Naive thymus-derived CD4-positive, alpha-beta T cell (primary cell): ENCODE measurements around the gene COL9A3. TPM values are rescaled to one million over a fixed set of nuclear protein-coding genes. Genes with fewer than 3 reads are reported as not detected.

Experiments
- ATAC-seq: fragments of 150-1000 bp; cut with Tn5 transposase; 2 replicates; pipeline ENCODE4 v1.10.0; 2021; ENCODE audit warnings: mild to moderate bottlenecking, moderate library complexity
- CTCF ChIA-PET: fragments of 350-600 bp; sonication (Branson Sonifier 250); formaldehyde crosslinking; loops from one replicate; lab custom pipeline; 2021; ENCODE audit warnings: antibody characterized with exemption; lab: Charles Lee
- POLR2A ChIA-PET: fragments of 350-600 bp; sonication (Branson Sonifier 250); formaldehyde crosslinking; loops from one replicate; lab custom pipeline; 2021; ENCODE audit warnings: antibody characterized with exemption, inconsistent platforms; lab: Charles Lee
- DNase-seq, 9 donors: peaks; one replicate each; pipeline versions ENCODE4 v3.0.0 to v3.0.0-alpha.2; 2020 to 2022; ENCODE audit warnings: mixed read lengths in 1 of 9
- H3K27ac ChIP-seq: one replicate; pipeline ENCODE4 v1.7.0; 2013; ENCODE audit warnings: mild to moderate bottlenecking, low read depth, low read length, moderate library complexity
- H3K27me3 ChIP-seq, 2 donors: one replicate each; pipeline ENCODE4 v1.7.0; 2013; ENCODE audit warnings: low read length in 2 of 2, mild to moderate bottlenecking in 2 of 2, moderate library complexity in 2 of 2; ENCODE audit not compliant: control insufficient read depth in 2 of 2, insufficient read depth in 2 of 2
- H3K36me3 ChIP-seq, 3 experiments: 1 replicate in 2 of 3; 2 replicates in 1 of 3; pipeline ENCODE4 v1.7.0; 2013; ENCODE audit warnings: low read length in 3 of 3, mild to moderate bottlenecking in 3 of 3, moderate library complexity in 1 of 3; ENCODE audit not compliant: insufficient read depth in 3 of 3, control insufficient read depth in 2 of 3
- H3K4me1 ChIP-seq, 2 donors: one replicate each; pipeline ENCODE4 v1.7.0; 2013; ENCODE audit warnings: low read length in 2 of 2, mild to moderate bottlenecking in 2 of 2, moderate library complexity in 1 of 2; ENCODE audit not compliant: control insufficient read depth in 2 of 2, insufficient read depth in 2 of 2
- H3K4me3 ChIP-seq: 2 replicates; pipeline ENCODE4 v1.7.0; 2013; ENCODE audit warnings: mild to moderate bottlenecking, low read length
- H3K9me3 ChIP-seq, 3 experiments: 1 replicate in 2 of 3; 2 replicates in 1 of 3; pipeline ENCODE4 v1.7.0; 2013; ENCODE audit warnings: low read length in 3 of 3; ENCODE audit not compliant: control insufficient read depth in 2 of 3
- H3K27ac Mint-ChIP-seq, 9 donors: one replicate each; pipeline ENCODE4 v1.8.0; 2020 to 2022; ENCODE audit warnings: mixed read lengths in 9 of 9, mild to moderate bottlenecking in 8 of 9, moderate library complexity in 5 of 9, inconsistent platforms in 2 of 9
- H3K27me3 Mint-ChIP-seq, 5 donors: one replicate each; pipeline ENCODE4 v1.8.0; 2021 to 2022; ENCODE audit warnings: mixed read lengths in 5 of 5, mild to moderate bottlenecking in 1 of 5
- H3K36me3 Mint-ChIP-seq, 5 donors: one replicate each; pipeline ENCODE4 v1.8.0; 2020 to 2022; ENCODE audit warnings: mixed read lengths in 5 of 5, mild to moderate bottlenecking in 3 of 5, inconsistent platforms in 1 of 5
- H3K4me1 Mint-ChIP-seq, 7 donors: one replicate each; pipeline ENCODE4 v1.8.0; 2020 to 2022; ENCODE audit warnings: mixed read lengths in 7 of 7, mild to moderate bottlenecking in 3 of 7, inconsistent platforms in 1 of 7
- H3K4me3 Mint-ChIP-seq, 10 donors: one replicate each; pipeline ENCODE4 v1.8.0; 2020 to 2022; ENCODE audit warnings: mild to moderate bottlenecking in 10 of 10, mixed read lengths in 10 of 10, moderate library complexity in 6 of 10, inconsistent platforms in 2 of 10
- H3K9me3 Mint-ChIP-seq, 11 donors: one replicate each; pipeline ENCODE4 v1.8.0; 2020 to 2022; ENCODE audit warnings: mixed read lengths in 11 of 11, mild to moderate bottlenecking in 4 of 11, inconsistent platforms in 1 of 11, moderate library complexity in 1 of 11
- intact Hi-C, 2 donors: fragments of 100-400 bp; cut with micrococcal nuclease; formaldehyde crosslinking; loops; one replicate each; pipeline ENCODE4 v1.15.1; 2023
- polyA plus RNA-seq, 2 donors: library from polyadenylated mRNA; unstranded; fragments of 300-500 nt; fragmentation: Illumina TruSeq; gene quantifications; one replicate each; pipeline ENCODE4 v1.2.3, GENCODE V29; 2021
- total RNA-seq, 6 experiments: library from RNA in 5 of 6; stranded (reverse) in 5 of 6; gene quantifications; 1 replicate in 5 of 6; 2 replicates in 1 of 6; pipeline ENCODE4 v1.2.3 and lab custom pipeline; 2021 to 2026

The COL9A3 gene
- total and polyA plus RNA-seq, 7 experiments from 2014 or later: 0.32 to 0.59 TPM; not detected in 5

GRCh38 chr20:62792940-62793756 lies 23.7 kb upstream of the COL9A3 start:
- H3K27ac Mint-ChIP-seq: peak overlapping the region; percentile 86 to 97 (median 92)
- ATAC-seq (no peak), DNase-seq (peak in 1 of 9 donors; percentile 41)
- Histone ChIP-seq H3K4me1 (peaks cover 15 to 24% of the 10 kb centered on the region in 2 donors), H3K9me3 (no peaks in the 10 kb centered on the region), H3K4me3 (peak overlapping the region; percentile 76), H3K27me3 (no peaks in the 10 kb centered on the region), H3K27ac (peak overlapping the region; percentile 83), H3K36me3 (peaks cover 0 to 6% (median 0%) of the 10 kb centered on the region in 3 experiments)
- ChIA-PET CTCF (interaction anchor here (0.5 to 1.8 kb wide), 9 partner anchors 9 to 215 kb away, joined by 3 to 4 read pairs (median 3); no protein-coding TSS in a partner anchor), POLR2A (interaction anchor here (0.6 to 4.6 kb wide), 19 partner anchors 10 to 293 kb away, joined by 3 to 65 read pairs (median 10); partner anchors contain the start of genes OGFR, SLCO4A1 and TCFL5)
- H3K4me3 Mint-ChIP-seq: peak overlapping the region; percentile 71 to 88 (median 81)
- intact Hi-C loops: loop anchor here (5.0 to 10.0 kb wide), 7 partner anchors 144 to 942 kb away; partner anchors contain the start of genes CABLES2 (in 2 of the 2), RPS21 (in 2 of the 2), ADRM1 (in 1 of the 2) and GID8 (in 1 of the 2)
- peaks cover 0 to 3% (median 0%) of the 10 kb centered on the region in 5 donors for H3K27me3 Mint-ChIP-seq
- peaks cover 20 to 41% (median 35%) of the 10 kb centered on the region in 7 donors for H3K4me1 Mint-ChIP-seq
- peaks cover 0 to 5% (median 0%) of the 10 kb centered on the region in 11 donors for H3K9me3 Mint-ChIP-seq
- peaks cover 0 to 3% (median 0%) of the 10 kb centered on the region in 5 donors for H3K36me3 Mint-ChIP-seq

GRCh38 chr20:62793757-62794006 lies 23.2 kb upstream of the COL9A3 start:
- Mint-ChIP-seq H3K4me3 (peak overlapping the region; percentile 71 to 88 (median 81)), H3K27me3 (peaks cover 0 to 3% (median 0%) of the 10 kb centered on the region in 5 donors), H3K4me1 (peaks cover 24 to 44% (median 40%) of the 10 kb centered on the region in 7 donors), H3K9me3 (peaks cover 0 to 5% (median 0%) of the 10 kb centered on the region in 11 donors), H3K36me3 (peaks cover 0 to 7% (median 4%) of the 10 kb centered on the region in 5 donors), H3K27ac (peak overlapping the region; percentile 86 to 97 (median 92))
- intact Hi-C loops: loop anchor here (1.0 to 10.0 kb wide), 18 partner anchors 11 to 941 kb away; partner anchors contain the start of genes CABLES2 (in 2 of the 2), OGFR (in 2 of the 2), RPS21 (in 2 of the 2) and SLCO4A1 (in 2 of the 2)
- Histone ChIP-seq H3K4me3 (peak overlapping the region; percentile 76), H3K9me3 (no peaks in the 10 kb centered on the region), H3K4me1 (peaks cover 15 to 24% of the 10 kb centered on the region in 2 donors), H3K27me3 (no peaks in the 10 kb centered on the region), H3K27ac (peak overlapping the region; percentile 83), H3K36me3 (peaks cover 0 to 11% (median 0%) of the 10 kb centered on the region in 3 experiments)
- ATAC-seq (no peak), DNase-seq (no peak)
- ChIA-PET POLR2A (interaction anchor here (0.5 to 4.6 kb wide), 19 partner anchors 11 to 407 kb away, joined by 3 to 65 read pairs (median 8); partner anchors contain the start of genes OGFR, RPS21, SLCO4A1 and TCFL5), CTCF (interaction anchor here (0.5 to 1.8 kb wide), 9 partner anchors 10 to 294 kb away, joined by 3 to 4 read pairs (median 3); no protein-coding TSS in a partner anchor)

- Histone ChIP-seq H3K36me3 (peaks cover 0 to 16% (median 0%) of the 10 kb centered on the region in 3 experiments), H3K27me3 (no peaks in the 10 kb centered on the region), H3K9me3 (no peaks in the 10 kb centered on the region), H3K4me3 (peak overlapping the region; percentile 78), H3K27ac (peak overlapping the region; percentile 83), H3K4me1 (peaks cover 15 to 24% of the 10 kb centered on the region in 2 donors)
- H3K27ac Mint-ChIP-seq: peak overlapping the region; percentile 86 to 97 (median 92)
- H3K4me1 Mint-ChIP-seq: peaks cover 26 to 44% (median 41%) of the 10 kb centered on the region in 7 donors
- peak; percentile 85 to 100 (median 93) for DNase-seq
- H3K9me3 Mint-ChIP-seq: peaks cover 0 to 5% (median 0%) of the 10 kb centered on the region in 11 donors
- peaks cover 0 to 3% (median 0%) of the 10 kb centered on the region in 5 donors for H3K27me3 Mint-ChIP-seq
- ChIA-PET POLR2A (interaction anchor here (0.5 to 4.6 kb wide), 24 partner anchors 10 to 408 kb away, joined by 3 to 65 read pairs (median 8); partner anchors contain the start of genes OGFR, RPS21, SLCO4A1 and TCFL5), CTCF (interaction anchor here (0.6 to 1.8 kb wide), 9 partner anchors 9 to 295 kb away, joined by 3 to 4 read pairs (median 3); no protein-coding TSS in a partner anchor)
- ATAC-seq: peak; percentile 87
- H3K36me3 Mint-ChIP-seq: peaks cover 0 to 8% (median 7%) of the 10 kb centered on the region in 5 donors
- H3K4me3 Mint-ChIP-seq: peak overlapping the region; percentile 78 to 95 (median 87)
- intact Hi-C loops: loop anchor here (1.0 to 10.0 kb wide), 18 partner anchors 10 to 941 kb away; partner anchors contain the start of genes CABLES2 (in 2 of the 2), OGFR (in 2 of the 2), RPS21 (in 2 of the 2) and SLCO4A1 (in 2 of the 2)
Observed at GRCh38 chr20:62794007-62794724, 22.7 kb upstream of the COL9A3 start.

- intact Hi-C loops: loop anchor here (2.0 to 10.0 kb wide), 5 partner anchors 132 to 940 kb away; partner anchors contain the start of genes DIDO1 (in 1 of the 2), GMEB2 (in 1 of the 2), LIME1 (in 1 of the 2) and PPDPF (in 1 of the 2)
- DNase-seq: peak; percentile 54 to 79 (median 71)
- Mint-ChIP-seq H3K36me3 (peaks cover 0 to 13% (median 8%) of the 10 kb centered on the region in 5 donors), H3K27me3 (peaks cover 0 to 3% (median 0%) of the 10 kb centered on the region in 5 donors), H3K9me3 (peaks cover 0 to 5% (median 0%) of the 10 kb centered on the region in 11 donors), H3K4me1 (peaks cover 26 to 47% (median 41%) of the 10 kb centered on the region in 7 donors), H3K27ac (peak overlapping the region; percentile 84 to 97 (median 91)), H3K4me3 (peak overlapping the region; percentile 78 to 95 (median 88))
- Histone ChIP-seq H3K9me3 (no peaks in the 10 kb centered on the region), H3K27me3 (no peaks in the 10 kb centered on the region), H3K4me3 (peak overlapping the region; percentile 78), H3K36me3 (peaks cover 0 to 26% (median 0%) of the 10 kb centered on the region in 3 experiments), H3K4me1 (peaks cover 15 to 24% of the 10 kb centered on the region in 2 donors), H3K27ac (peak overlapping the region; percentile 80)
- no peak for ATAC-seq
- CTCF ChIA-PET: interaction anchor here (1.1 to 2.9 kb wide), 4 partner anchors 13 to 296 kb away, joined by 3 to 15 read pairs (median 4); no protein-coding TSS in a partner anchor
- POLR2A ChIA-PET: interaction anchor here (0.9 to 4.6 kb wide), 22 partner anchors 9 to 409 kb away, joined by 3 to 65 read pairs (median 8); partner anchors contain the start of genes GID8, OGFR, RPS21 and SLCO4A1
Observed at GRCh38 chr20:62795023-62795761, 21.7 kb upstream of the COL9A3 start.
